ENCODE data around the gene NEUROG3.

DNA sequence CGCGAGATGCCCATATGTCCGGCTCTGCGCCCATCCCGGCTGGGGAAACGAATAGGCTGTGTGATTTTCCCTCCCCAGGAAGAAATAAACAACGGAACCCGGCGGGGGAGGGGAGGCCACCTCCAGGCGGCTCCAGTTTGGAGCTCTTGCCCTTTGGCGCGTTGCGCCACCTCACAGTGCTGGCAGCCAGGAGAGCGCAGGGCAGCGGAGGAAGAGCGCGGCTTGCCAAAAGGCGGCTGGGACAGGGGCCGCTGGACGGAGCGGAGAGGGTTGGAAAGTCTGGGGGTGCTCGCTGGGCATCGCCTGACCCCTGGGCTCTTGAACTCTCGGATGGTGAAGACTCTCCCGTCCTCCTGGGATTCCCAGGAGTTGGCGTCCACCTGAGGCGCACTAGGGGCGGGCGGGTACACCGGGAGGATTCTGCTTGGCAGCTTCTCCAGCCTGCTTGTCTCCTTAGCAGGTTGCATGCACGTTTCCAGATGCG, 5.3 kb upstream of the NEUROG3 start:
- TF ChIP-seq, protein P1, sequence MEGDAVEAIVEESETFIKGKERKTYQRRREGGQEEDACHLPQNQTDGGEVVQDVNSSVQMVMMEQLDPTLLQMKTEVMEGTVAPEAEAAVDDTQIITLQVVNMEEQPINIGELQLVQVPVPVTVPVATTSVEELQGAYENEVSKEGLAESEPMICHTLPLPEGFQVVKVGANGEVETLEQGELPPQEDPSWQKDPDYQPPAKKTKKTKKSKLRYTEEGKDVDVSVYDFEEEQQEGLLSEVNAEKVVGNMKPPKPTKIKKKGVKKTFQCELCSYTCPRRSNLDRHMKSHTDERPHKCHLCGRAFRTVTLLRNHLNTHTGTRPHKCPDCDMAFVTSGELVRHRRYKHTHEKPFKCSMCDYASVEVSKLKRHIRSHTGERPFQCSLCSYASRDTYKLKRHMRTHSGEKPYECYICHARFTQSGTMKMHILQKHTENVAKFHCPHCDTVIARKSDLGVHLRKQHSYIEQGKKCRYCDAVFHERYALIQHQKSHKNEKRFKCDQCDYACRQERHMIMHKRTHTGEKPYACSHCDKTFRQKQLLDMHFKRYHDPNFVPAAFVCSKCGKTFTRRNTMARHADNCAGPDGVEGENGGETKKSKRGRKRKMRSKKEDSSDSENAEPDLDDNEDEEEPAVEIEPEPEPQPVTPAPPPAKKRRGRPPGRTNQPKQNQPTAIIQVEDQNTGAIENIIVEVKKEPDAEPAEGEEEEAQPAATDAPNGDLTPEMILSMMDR (IDR thresholded peaks at IDR 0.05; ENCODE audit: low read length): no peak
- TF ChIP-seq EZH2 (IDR thresholded peaks at IDR 0.05; ENCODE audit: borderline replicate concordance, low read length): no peak

Data from OCI-LY1 (cell line).